GM21515 (cell line): ENCODE results near the gene SRPK1.
"Not testable (repeated sequence)": the region's sequence is repeated elsewhere in the genome, so short reads cannot be mapped to it uniquely, and the experiment has no call there.

Experiments
- ATAC-seq: cut with Tn5 transposase; IDR thresholded peaks from one replicate; pipeline ENCODE4 v1.9.1; 2021; ENCODE audit not compliant: unreplicated experiment

SRPK1 gene

GRCh38 chr6:35931873-35932272 lies 11.0 kb upstream of the SRPK1 start:
- ATAC-seq: not testable (repeated sequence)

GRCh38 chr6:35931120-35931561 lies 10.2 kb upstream of the SRPK1 start:
- no peak for ATAC-seq

GRCh38 chr6:35929601-35930000 lies 8.7 kb upstream of the SRPK1 start:
- ATAC-seq: no peak

GRCh38 chr6:35926509-35927215 lies 5.8 kb upstream of the SRPK1 start:
- no peak for ATAC-seq

- no peak for ATAC-seq
Observed at GRCh38 chr6:35925961-35926360, 5.1 kb upstream of the SRPK1 start.

GRCh38 chr6:35924146-35924545 lies 3.2 kb upstream of the SRPK1 start:
- no peak for ATAC-seq

- no peak for ATAC-seq
Observed at GRCh38 chr6:35922139-35922554, 1.2 kb upstream of the SRPK1 start.

- peak; percentile 34 for ATAC-seq
Observed at GRCh38 chr6:35919827-35920751, 809 bp downstream of the SRPK1 start.

- no peak for ATAC-seq
Observed at GRCh38 chr6:35919085-35919826, 1.6 kb downstream of the SRPK1 start.

- ATAC-seq: not testable (repeated sequence)
Observed at GRCh38 chr6:35916893-35917292, 4.0 kb downstream of the SRPK1 start.

- no peak for ATAC-seq
Observed at GRCh38 chr6:35916056-35916455, 4.8 kb downstream of the SRPK1 start.

- ATAC-seq: no peak
Observed at GRCh38 chr6:35914536-35914935, 6.4 kb downstream of the SRPK1 start.

GRCh38 chr6:35911871-35912653 lies 8.8 kb downstream of the SRPK1 start:
- ATAC-seq: no peak

GRCh38 chr6:35909571-35909970 lies 11.3 kb downstream of the SRPK1 start:
- ATAC-seq: not testable (repeated sequence)

- not testable (repeated sequence) for ATAC-seq
Observed at GRCh38 chr6:35908753-35909401, 12.0 kb downstream of the SRPK1 start.

- ATAC-seq: no peak
Observed at GRCh38 chr6:35907750-35908149, 13.1 kb downstream of the SRPK1 start.

GRCh38 chr6:35906499-35906846 lies 14.4 kb downstream of the SRPK1 start:
- ATAC-seq: no peak

GRCh38 chr6:35905841-35906498 lies 14.9 kb downstream of the SRPK1 start:
- ATAC-seq: no peak

GRCh38 chr6:35905141-35905785 lies 15.6 kb downstream of the SRPK1 start:
- no peak for ATAC-seq
